Skeletal muscle satellite cell (primary cell): ENCODE results near the gene NFE2. TPM values are rescaled to one million over a fixed set of nuclear protein-coding genes. Genes with fewer than 3 reads are reported as not detected.

Source experiments
- H3K27me3 ChIP-seq: 2 replicates; pipeline ENCODE4 v1.7.0; 2013; ENCODE audit warnings: low read length; ENCODE audit not compliant: control insufficient read depth, insufficient read depth
- H3K36me3 ChIP-seq: 2 replicates; pipeline ENCODE4 v1.7.0; 2013; ENCODE audit warnings: mild to moderate bottlenecking, control low read depth, low read length; ENCODE audit not compliant: insufficient read depth
- H3K4me1 ChIP-seq: 2 replicates; pipeline ENCODE4 v1.7.0; 2013; ENCODE audit warnings: low read length; ENCODE audit not compliant: control insufficient read depth, insufficient read depth
- H3K4me2 ChIP-seq: 2 replicates; pipeline ENCODE4 v1.7.0; 2013; ENCODE audit warnings: mild to moderate bottlenecking, low read length
- H3K4me3 ChIP-seq: 2 replicates; pipeline ENCODE4 v1.7.0; 2013; ENCODE audit warnings: low read length
- H3K9ac ChIP-seq: 2 replicates; pipeline ENCODE4 v1.7.0; 2013; ENCODE audit warnings: mild to moderate bottlenecking, low read depth, low read length, moderate library complexity
- H3K9me3 ChIP-seq: replicated peaks from 2 replicates; pipeline ENCODE4 v1.7.0; 2013; ENCODE audit warnings: mild to moderate bottlenecking, control low read depth, low read length
- small RNA-seq: library from RNA; depleted of rRNA; stranded (forward); fragments of <200 nt; gene quantifications from one replicate; pipeline ENCODE3, GENCODE V24; 2012

NFE2 gene

DNA sequence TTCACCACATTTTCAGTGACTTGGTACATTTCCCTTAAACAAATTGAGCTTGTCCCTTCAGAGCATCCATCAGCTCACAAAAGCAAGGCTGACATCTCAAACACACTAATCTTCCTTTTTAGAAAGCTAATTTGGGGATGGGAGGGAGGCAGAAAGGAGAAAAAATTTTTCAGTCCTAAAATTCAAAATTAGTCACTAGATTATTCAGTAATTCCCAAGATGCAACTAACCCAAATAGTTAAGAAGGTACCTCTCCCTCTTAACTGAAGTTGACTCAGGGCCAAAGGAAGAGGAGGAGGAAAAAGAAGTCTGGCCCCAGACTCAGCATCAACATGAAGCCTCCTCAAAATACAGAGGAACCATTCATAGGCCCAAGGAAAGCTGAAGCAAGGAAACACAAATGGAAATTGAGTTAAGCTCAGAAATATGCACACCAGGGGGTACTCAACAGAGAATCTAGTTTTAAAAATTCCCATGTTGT is 42.6 kb downstream of the NFE2 start:
- Histone ChIP-seq H3K9me3 (no peaks in the 10 kb centered on the region), H3K9ac (peak overlapping the region; percentile 81), H3K4me3 (peak overlapping the region; percentile 9), H3K4me2 (peak overlapping the region; percentile 89), H3K4me1 (peaks cover 47% of the 10 kb centered on the region), H3K27me3 (no peaks in the 10 kb centered on the region), H3K36me3 (peaks cover 24% of the 10 kb centered on the region)

DNA sequence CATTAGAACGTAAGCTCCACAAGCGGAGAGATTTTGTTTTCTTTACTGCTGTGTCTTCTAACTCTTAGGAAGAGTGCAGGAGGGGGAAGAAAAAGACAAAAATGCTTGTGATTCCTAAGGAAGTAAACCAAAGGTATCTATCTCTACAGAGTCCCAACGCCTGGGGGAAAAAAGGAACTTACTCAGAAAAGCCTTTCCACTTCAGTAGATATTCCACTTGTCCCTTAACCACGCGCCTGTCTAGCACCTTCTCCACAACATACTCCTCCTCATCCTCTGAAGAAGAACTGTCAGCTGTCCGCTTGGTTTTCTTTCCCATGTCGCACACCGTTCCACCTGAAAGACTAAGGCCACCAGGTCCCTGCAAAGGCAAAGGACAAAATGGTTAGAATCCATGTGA is 43.5 kb downstream of the NFE2 start:
- no peak overlapping the region for H3K4me2 ChIP-seq
- H3K4me3 ChIP-seq = no peak overlapping the region
- no peaks in the 10 kb centered on the region for H3K27me3 ChIP-seq
- H3K4me1 ChIP-seq = peaks cover 40% of the 10 kb centered on the region
- H3K36me3 ChIP-seq = peaks cover 24% of the 10 kb centered on the region
- no peak overlapping the region for H3K9ac ChIP-seq
- no peaks in the 10 kb centered on the region for H3K9me3 ChIP-seq

DNA sequence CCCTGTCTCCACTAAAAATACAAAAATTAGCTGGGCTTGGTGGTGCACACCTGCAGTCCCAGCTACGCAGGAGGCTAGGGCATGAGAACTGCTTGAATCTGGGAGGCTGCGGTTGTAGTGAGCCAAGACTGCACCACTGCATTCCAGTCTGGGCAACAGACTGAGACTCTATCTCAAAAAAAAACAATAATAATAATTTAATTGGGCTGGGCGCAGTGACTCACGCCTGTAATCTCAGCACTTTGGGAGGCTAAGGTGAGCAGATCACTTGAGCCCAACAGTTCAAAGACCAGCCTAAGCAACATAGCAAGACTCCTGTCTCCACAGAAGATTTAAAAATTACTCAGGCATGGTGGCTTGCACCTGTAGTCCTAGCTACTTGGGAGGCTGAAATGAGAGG is 47.6 kb downstream of the NFE2 start:
- peaks cover 39% of the 10 kb centered on the region for H3K36me3 ChIP-seq

DNA sequence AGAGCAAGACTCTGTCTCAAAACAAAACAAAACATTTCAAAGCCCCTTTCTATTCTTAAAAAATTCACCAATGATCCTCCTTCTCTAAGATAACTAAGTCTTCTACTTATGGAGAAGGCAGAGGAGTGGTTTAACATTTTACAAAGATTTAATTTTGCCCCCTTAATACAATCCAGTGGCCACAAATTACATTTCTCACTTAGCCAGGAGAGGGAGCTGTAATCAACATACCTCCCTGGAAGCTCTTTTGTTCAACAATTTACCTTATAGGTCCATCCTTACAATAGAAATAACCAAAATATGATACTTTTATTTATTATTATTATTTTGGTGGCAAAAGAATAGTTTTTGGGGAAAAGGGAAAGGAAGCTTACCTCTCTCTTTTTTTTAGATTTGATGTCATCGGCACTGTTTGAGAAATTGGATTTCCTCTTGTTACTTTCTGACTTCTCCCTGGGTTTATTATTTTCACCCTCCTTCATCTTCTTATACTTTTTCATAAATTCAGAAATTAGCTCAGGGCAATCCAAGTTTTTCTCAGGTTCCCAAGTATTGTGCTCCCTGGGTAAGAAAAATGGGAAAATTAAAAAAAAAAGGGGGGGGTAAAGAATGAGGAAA is 49.0 kb downstream of the NFE2 start:
- H3K36me3 ChIP-seq = peaks cover 34% of the 10 kb centered on the region
- no peaks in the 10 kb centered on the region for H3K9me3 ChIP-seq
- H3K27me3 ChIP-seq = no peaks in the 10 kb centered on the region
- H3K4me1 ChIP-seq = no peaks in the 10 kb centered on the region
- H3K4me3 ChIP-seq = no peak overlapping the region
- no peak overlapping the region for H3K4me2 ChIP-seq
- no peak overlapping the region for H3K9ac ChIP-seq

More for the DNA sequence above, 47.6 kb downstream of the NFE2 start:
- H3K9me3 ChIP-seq = no peaks in the 10 kb centered on the region
- no peak overlapping the region for H3K4me3 ChIP-seq
- no peak overlapping the region for H3K9ac ChIP-seq
- H3K4me1 ChIP-seq = peaks cover 9% of the 10 kb centered on the region
- no peak overlapping the region for H3K4me2 ChIP-seq
- no peaks in the 10 kb centered on the region for H3K27me3 ChIP-seq

DNA sequence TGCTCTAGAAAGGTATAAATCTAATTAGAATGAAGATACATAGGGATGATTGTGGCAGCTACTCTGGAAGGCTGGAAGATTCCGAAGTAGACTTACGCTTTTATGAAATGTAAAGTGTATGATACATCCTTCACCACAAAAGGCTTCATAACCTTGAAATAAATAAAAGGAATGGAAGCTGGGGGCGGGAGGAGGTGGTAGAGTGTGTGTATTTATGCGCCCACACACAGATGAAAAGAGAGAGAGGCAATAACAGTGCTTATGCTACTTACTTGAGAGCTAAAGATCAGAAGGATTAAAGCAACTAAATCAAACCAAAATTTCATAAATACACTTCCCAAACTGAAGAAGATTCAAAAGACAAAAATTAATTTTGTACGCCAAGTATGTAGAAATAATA is 51.3 kb downstream of the NFE2 start:
- no peaks in the 10 kb centered on the region for H3K4me1 ChIP-seq
- no peak overlapping the region for H3K4me2 ChIP-seq
- no peaks in the 10 kb centered on the region for H3K27me3 ChIP-seq
- H3K9me3 ChIP-seq = no peaks in the 10 kb centered on the region
- H3K36me3 ChIP-seq = peaks cover 28% of the 10 kb centered on the region
- H3K9ac ChIP-seq = no peak overlapping the region
- H3K4me3 ChIP-seq = no peak overlapping the region

DNA sequence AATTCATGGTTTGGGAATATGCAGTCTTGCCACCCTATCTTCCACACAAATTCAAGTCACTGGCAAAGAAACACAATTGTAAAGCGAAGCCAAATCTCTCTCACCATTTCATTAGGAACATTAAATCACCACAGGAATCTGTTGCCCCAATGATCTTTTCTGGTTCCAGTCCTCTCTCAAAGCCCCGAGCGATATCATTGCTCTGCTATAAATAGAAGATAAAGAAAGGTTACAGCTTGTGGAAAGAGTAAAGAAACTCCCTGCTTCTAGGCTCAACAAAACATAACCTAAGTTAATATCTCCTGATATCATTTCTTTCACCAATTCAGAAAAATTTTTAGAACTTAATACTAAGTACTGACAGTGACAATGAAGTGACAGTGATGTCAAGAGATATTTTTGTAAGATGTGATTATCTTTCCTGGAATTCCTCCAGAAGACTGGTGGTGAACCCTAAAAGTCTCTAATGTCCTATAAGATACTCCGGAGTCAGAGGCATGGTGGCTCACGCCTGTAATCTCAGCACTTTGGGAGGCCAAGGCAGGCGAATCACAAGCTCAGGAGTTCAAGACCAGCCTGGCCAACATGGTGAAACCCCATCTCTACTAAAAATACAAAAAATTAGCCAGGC is 54.7 kb downstream of the NFE2 start:
- Histone ChIP-seq H3K4me2 (no peak overlapping the region), H3K9ac (no peak overlapping the region), H3K4me1 (no peaks in the 10 kb centered on the region), H3K27me3 (no peaks in the 10 kb centered on the region), H3K9me3 (no peaks in the 10 kb centered on the region), H3K36me3 (peaks cover 37% of the 10 kb centered on the region), H3K4me3 (no peak overlapping the region)

Small RNAs within 50 kb of the gene (small RNA-seq; reads per million reads assigned to genes)
- 164 reads per million, percentile 97 among the genes with 10 or more reads in this experiment for gene MIR148B
- gene RN7SL390P = not detected
- gene RN7SL744P = not detected
- not detected for gene RNU6-950P
